H9 (cell line): ENCODE results near the gene INSM1. TPM values are rescaled to one million over a fixed set of nuclear protein-coding genes. Genes with fewer than 3 reads are reported as not detected.

ENCODE experiments used
- DNase-seq: peaks from one replicate; pipeline ENCODE4 v3.0.0-alpha.2; 2017
- H2AFZ ChIP-seq: one replicate; pipeline ENCODE4 v1.6.1; 2013; ENCODE audit warnings: mild to moderate bottlenecking, low read length, control low read depth, moderate library complexity
- H2AK5ac ChIP-seq: 2 replicates; pipeline ENCODE4 v1.6.1; 2013; ENCODE audit warnings: low read length, control low read depth, mixed read lengths; ENCODE audit not compliant: insufficient read length
- H2BK120ac ChIP-seq: one replicate; pipeline ENCODE4 v1.6.1; 2013; ENCODE audit warnings: low read depth, mild to moderate bottlenecking, low read length, control low read depth, inconsistent platforms; ENCODE audit not compliant: poor library complexity, severe bottlenecking
- H2BK12ac ChIP-seq: 2 replicates; pipeline ENCODE4 v1.6.1; 2013; ENCODE audit warnings: low read length, control low read depth, mixed read lengths, low read depth; ENCODE audit not compliant: insufficient read length
- H2BK15ac ChIP-seq: 2 replicates; pipeline ENCODE4 v1.6.1; 2013; ENCODE audit warnings: low read depth, low read length, control low read depth
- H2BK20ac ChIP-seq: one replicate; pipeline ENCODE4 v1.6.1; 2013; ENCODE audit warnings: low read depth, mild to moderate bottlenecking, low read length, control low read depth, inconsistent platforms; ENCODE audit not compliant: poor library complexity, severe bottlenecking
- H2BK5ac ChIP-seq: 2 replicates; pipeline ENCODE4 v1.6.1; 2013; ENCODE audit warnings: low read length, control low read depth, mixed read lengths; ENCODE audit not compliant: insufficient read length
- H3K14ac ChIP-seq: 2 replicates; pipeline ENCODE4 v1.6.1; 2013; ENCODE audit warnings: low read length, control low read depth; ENCODE audit not compliant: insufficient read depth
- H3K18ac ChIP-seq: 2 replicates; pipeline ENCODE4 v1.6.1; 2013; ENCODE audit warnings: low read depth, mild to moderate bottlenecking, mixed read lengths, low read length, control low read depth; ENCODE audit not compliant: insufficient read length
- H3K23ac ChIP-seq: 2 replicates; pipeline ENCODE4 v1.6.1; 2013; ENCODE audit warnings: low read length, control low read depth, mixed read lengths, low read depth; ENCODE audit not compliant: insufficient read length
- H3K23me2 ChIP-seq: 2 replicates; pipeline ENCODE4 v1.6.1; 2013; ENCODE audit warnings: low read depth, mild to moderate bottlenecking, mixed read lengths, low read length, control low read depth; ENCODE audit not compliant: insufficient read length, poor library complexity, severe bottlenecking
- H3K27ac ChIP-seq: 2 replicates; pipeline ENCODE4 v1.5.1; 2013; ENCODE audit warnings: low read length, control low read depth, mixed read lengths, low read depth; ENCODE audit not compliant: insufficient read length
- H3K27me3 ChIP-seq: 2 replicates; pipeline ENCODE4 v1.6.1; 2013; ENCODE audit warnings: low read length, control low read depth, inconsistent platforms; ENCODE audit not compliant: insufficient read depth
- H3K4ac ChIP-seq: 2 replicates; pipeline ENCODE4 v1.6.1; 2013; ENCODE audit warnings: low read depth, mild to moderate bottlenecking, control low read depth, inconsistent platforms, low read length, moderate library complexity
- H3K4me1 ChIP-seq: 2 replicates; pipeline ENCODE4 v1.6.1; 2013; ENCODE audit warnings: low read length, control low read depth, inconsistent platforms; ENCODE audit not compliant: insufficient read depth
- H3K4me2 ChIP-seq: 2 replicates; pipeline ENCODE4 v1.6.1; 2013; ENCODE audit warnings: low read length, control low read depth, mixed read lengths; ENCODE audit not compliant: insufficient read length, insufficient read depth
- H3K56ac ChIP-seq: 2 replicates; pipeline ENCODE4 v1.6.1; 2013; ENCODE audit warnings: low read depth, mild to moderate bottlenecking, mixed read lengths, low read length, control low read depth; ENCODE audit not compliant: insufficient read length
- H3K79me1 ChIP-seq: 2 replicates; pipeline ENCODE4 v1.6.1; 2013; ENCODE audit warnings: low read depth, mild to moderate bottlenecking, moderate library complexity, low read length, control low read depth, inconsistent platforms; ENCODE audit not compliant: insufficient read depth, poor library complexity, severe bottlenecking
- H3K79me2 ChIP-seq: 2 replicates; pipeline ENCODE4 v1.6.1; 2013; ENCODE audit warnings: low read length, control low read depth, inconsistent platforms; ENCODE audit not compliant: insufficient read depth
- H3K9ac ChIP-seq: 2 replicates; pipeline ENCODE4 v1.6.1; 2013; ENCODE audit warnings: low read length, control low read depth, mixed read lengths; ENCODE audit not compliant: insufficient read length; ENCODE audit errors: extremely low read depth
- H3K9me3 ChIP-seq: one replicate; pipeline ENCODE4 v1.6.1; 2013; ENCODE audit warnings: low read depth, low read length, inconsistent platforms; ENCODE audit not compliant: control insufficient read depth
- H3T11ph ChIP-seq: one replicate; pipeline ENCODE4 v1.6.1; 2013; ENCODE audit warnings: mild to moderate bottlenecking, low read length, control low read depth, inconsistent platforms
- H4K20me1 ChIP-seq: one replicate; pipeline ENCODE4 v1.6.1; 2013; ENCODE audit not compliant: control insufficient read depth, insufficient read length, insufficient read depth
- H4K5ac ChIP-seq: 2 replicates; pipeline ENCODE4 v1.6.1; 2013; ENCODE audit warnings: low read depth, mild to moderate bottlenecking, mixed read lengths, low read length, control low read depth; ENCODE audit not compliant: insufficient read length
- H4K8ac ChIP-seq: replicated peaks from 2 replicates; pipeline ENCODE4 v1.6.1; 2013; ENCODE audit warnings: low read length, control low read depth, mixed read lengths, low read depth; ENCODE audit not compliant: insufficient read length
- H4K91ac ChIP-seq: 2 replicates; pipeline ENCODE4 v1.6.1; 2013; ENCODE audit warnings: low read depth, mild to moderate bottlenecking, moderate library complexity, mixed read lengths, low read length, control low read depth; ENCODE audit not compliant: insufficient read length
- H3K27ac Mint-ChIP-seq, 3 experiments: 2 replicates in 2 of 3; 3 replicates in 1 of 3; pipeline ENCODE4 v1.8.0; 2020 to 2021; ENCODE audit warnings: mixed read lengths in 3 of 3, mild to moderate bottlenecking in 1 of 3, moderate library complexity in 1 of 3
- H3K27me3 Mint-ChIP-seq: 2 replicates; pipeline ENCODE4 v1.8.0; 2021; ENCODE audit warnings: low read depth, mild to moderate bottlenecking, moderate library complexity, mixed read lengths
- H3K36me3 Mint-ChIP-seq, 3 experiments: 2 replicates in 2 of 3; 3 replicates in 1 of 3; pipeline ENCODE4 v1.8.0; 2020 to 2021; ENCODE audit warnings: low read depth in 3 of 3, mixed read lengths in 3 of 3; ENCODE audit not compliant: insufficient read depth in 1 of 3
- H3K4me1 Mint-ChIP-seq, 2 experiments: 2 replicates each; pipeline ENCODE4 v1.8.0; 2020; ENCODE audit warnings: mixed read lengths in 2 of 2
- H3K4me3 Mint-ChIP-seq, 2 experiments: 2 replicates in 1 of 2; 3 replicates in 1 of 2; pipeline ENCODE4 v1.8.0; 2020 to 2021; ENCODE audit warnings: mild to moderate bottlenecking in 2 of 2, mixed read lengths in 2 of 2, moderate library complexity in 1 of 2
- H3K9me3 Mint-ChIP-seq, 2 experiments: 2 replicates in 1 of 2; 3 replicates in 1 of 2; pipeline ENCODE4 v1.8.0; 2020; ENCODE audit warnings: mild to moderate bottlenecking in 2 of 2, mixed read lengths in 2 of 2, moderate library complexity in 1 of 2
- CTCF ChIP-seq: fragments of 200-600 bp; sonication (generic); conservative IDR thresholded peaks from 3 replicates; pipeline ENCODE4 v1.8.0; 2021; ENCODE audit warnings: antibody characterized with exemption, mild to moderate bottlenecking
- WGBS: extraction: QIAGEN DNeasy Blood & Tissue Kit; methylation state at CpG from one replicate; pipeline ENCODE4 v1.1.7; 2013; ENCODE audit warnings: missing lambda C conversion rate, low lambda C conversion rate, mixed read lengths; ENCODE audit not compliant: insufficient read length; ENCODE audit errors: extremely low coverage; 5-methylcytosine and 5-hydroxymethylcytosine counted together
- total RNA-seq: library from RNA; stranded (reverse); gene quantifications from 2 replicates; pipeline ENCODE4 v1.2.1, GENCODE V29; 2021

The INSM1 gene
- total RNA-seq, 1 experiment from 2014 or later, result 0.83 TPM

- H2AFZ ChIP-seq, result no peak overlapping the region
- H3K9me3 ChIP-seq, result no peaks in the 10 kb centered on the region
- Mint-ChIP-seq H3K4me1 (no peaks in the 10 kb centered on the region), H3K36me3 (no peaks in the 10 kb centered on the region), H3K27ac (no peak overlapping the region), H3K4me3 (no peak overlapping the region), H3K9me3 (peaks cover 7 to 9% of the 10 kb centered on the region in 2 experiments; a peak in 3 of 5 replicates), H3K27me3 (no peaks in the 10 kb centered on the region)
- no peak overlapping the region for H4K8ac ChIP-seq
- H2BK12ac ChIP-seq, result no peak overlapping the region
- no peak overlapping the region for H3K4me2 ChIP-seq
- no peak for TF ChIP-seq CTCF
- H3K79me1 ChIP-seq, result no peaks in the 10 kb centered on the region
- H2AK5ac ChIP-seq, result no peak overlapping the region
- no peaks in the 10 kb centered on the region for H3K27me3 ChIP-seq
- H3K18ac ChIP-seq, result no peak overlapping the region
- no peak overlapping the region for H3K56ac ChIP-seq
- H2BK20ac ChIP-seq, result no peak overlapping the region
- no peak overlapping the region for H3K9ac ChIP-seq
- WGBS, result no CpG with 5 or more reads among the region's 6 CpGs
- no peak overlapping the region for H3K14ac ChIP-seq
- no peak overlapping the region for H2BK120ac ChIP-seq
- no peak overlapping the region for H4K5ac ChIP-seq
- H3K27ac ChIP-seq, result no peak overlapping the region
- DNase-seq, result no peak
- H3T11ph ChIP-seq, result no peak overlapping the region
- no peak overlapping the region for H4K91ac ChIP-seq
- no peak overlapping the region for H3K23ac ChIP-seq
- H2BK15ac ChIP-seq, result no peak overlapping the region
- no peaks in the 10 kb centered on the region for H3K4me1 ChIP-seq
- H3K23me2 ChIP-seq, result no peaks in the 10 kb centered on the region
- no peak overlapping the region for H2BK5ac ChIP-seq
- no peaks in the 10 kb centered on the region for H4K20me1 ChIP-seq
- no peaks in the 10 kb centered on the region; the same call in 1 of the 2 replicates for H3K79me2 ChIP-seq
- no peak overlapping the region for H3K4ac ChIP-seq
Observed at GRCh38 chr20:20333866-20334265, 34.0 kb upstream of the INSM1 start.
